ENCODE measurements around the gene LYSMD1.

- TF ChIP-seq SMC3 (IDR thresholded peaks at IDR 0.05; ENCODE audit: low read depth, low read length) (no peak), CTCF (conservative IDR thresholded peaks at IDR 0.05; ENCODE audit: low read depth, low read length) (no peak), RFX5 (IDR thresholded peaks at IDR 0.05; ENCODE audit: low read depth, low read length) (no peak), USF2 (IDR thresholded peaks at IDR 0.05; ENCODE audit: low read depth, low read length) (no peak), POLR2A (IDR thresholded peaks at IDR 0.05; ENCODE audit: low read depth, low read length) (no peak)
Measured at GRCh38 chr1:151199873-151200581, 34.3 kb upstream of the LYSMD1 start.

Data from IMR-90 (cell line).